ENCODE results near the gene WARS2.

Gene WARS2

DNA sequence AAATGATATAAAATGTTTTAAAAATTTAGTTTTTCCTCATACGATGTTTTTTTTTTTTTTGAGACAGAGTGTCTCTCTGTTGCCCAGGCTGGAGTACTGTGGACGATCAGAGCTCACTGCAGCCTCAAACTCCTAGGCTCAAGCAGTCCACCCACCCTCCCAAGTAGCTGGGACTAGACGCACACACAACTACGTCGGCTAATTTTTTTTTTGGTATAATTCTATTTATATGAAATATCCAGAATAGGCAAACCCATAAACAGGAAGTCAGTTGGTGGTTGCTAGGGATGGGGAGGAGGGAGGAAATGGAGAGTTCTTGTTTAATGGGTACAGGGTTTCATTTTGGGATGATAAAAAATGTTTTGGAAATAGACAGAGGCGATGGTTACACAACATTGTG is 56.5 kb downstream of the WARS2 start:
- peaks cover 23% of the 10 kb centered on the region for H3K4me1 ChIP-seq (ENCODE audit: control insufficient read depth, insufficient read depth, low read length)
- no peaks in the 10 kb centered on the region for H3K36me3 ChIP-seq (ENCODE audit: insufficient read depth, low read length)
- no peak overlapping the region for H3K4me3 ChIP-seq (ENCODE audit: low read length)
- H3K4me2 ChIP-seq (ENCODE audit: low read length) = no peak overlapping the region
- H3K9ac ChIP-seq (ENCODE audit: low read depth, low read length) = no peak overlapping the region
- no peaks in the 10 kb centered on the region for H3K27me3 ChIP-seq (ENCODE audit: control insufficient read depth, insufficient read depth, low read length)
- no peaks in the 10 kb centered on the region for H3K9me3 ChIP-seq (replicated peaks; ENCODE audit: low read length)

DNA sequence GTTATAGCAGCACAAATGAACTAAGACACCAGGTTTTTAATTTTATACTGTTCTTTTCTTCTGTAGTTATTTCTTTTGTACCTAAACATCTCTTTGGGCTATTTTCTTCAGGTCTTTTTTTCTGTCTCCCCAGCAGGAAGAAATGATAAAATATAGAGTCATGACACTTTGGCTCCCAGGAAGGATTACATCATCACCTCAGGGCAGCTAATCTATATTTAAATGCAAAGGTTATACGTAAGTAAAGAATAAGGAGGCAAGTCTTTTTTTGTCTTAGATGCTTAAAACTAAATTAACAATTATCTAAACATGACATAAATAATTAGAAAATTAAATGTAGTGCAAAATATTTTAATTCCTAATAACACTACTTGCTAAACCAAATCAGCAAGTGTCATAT is 57.0 kb downstream of the WARS2 start:
- H3K9me3 ChIP-seq (replicated peaks; ENCODE audit: low read length) = no peaks in the 10 kb centered on the region
- no peaks in the 10 kb centered on the region for H3K36me3 ChIP-seq (ENCODE audit: insufficient read depth, low read length)
- peaks cover 23% of the 10 kb centered on the region for H3K4me1 ChIP-seq (ENCODE audit: control insufficient read depth, insufficient read depth, low read length)
- H3K27me3 ChIP-seq (ENCODE audit: control insufficient read depth, insufficient read depth, low read length) = no peaks in the 10 kb centered on the region
- no peak overlapping the region for H3K9ac ChIP-seq (ENCODE audit: low read depth, low read length)
- H3K4me3 ChIP-seq (ENCODE audit: low read length) = no peak overlapping the region
- H3K4me2 ChIP-seq (ENCODE audit: low read length) = no peak overlapping the region

DNA sequence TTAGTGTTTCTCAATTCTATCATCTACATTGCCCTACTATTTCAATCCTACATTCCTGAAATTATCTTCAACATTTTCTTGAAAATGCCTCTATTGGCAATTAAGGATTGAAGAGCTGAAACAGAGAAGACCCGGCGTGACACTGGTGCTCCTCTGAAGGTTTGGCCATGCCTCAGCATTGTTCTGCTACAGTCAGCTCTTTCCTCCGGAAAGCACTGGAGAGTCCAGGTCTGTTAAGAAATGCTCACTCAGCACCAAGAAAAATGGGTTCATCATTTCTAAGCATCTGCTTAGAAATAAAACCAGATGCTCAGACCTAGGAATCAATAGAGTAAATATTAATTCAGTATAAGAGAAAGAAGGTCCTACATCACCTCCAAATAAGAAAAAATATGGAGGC is 58.8 kb downstream of the WARS2 start:
- Histone ChIP-seq H3K27me3 (ENCODE audit: control insufficient read depth, insufficient read depth, low read length) (no peaks in the 10 kb centered on the region), H3K4me3 (ENCODE audit: low read length) (no peak overlapping the region), H3K36me3 (ENCODE audit: insufficient read depth, low read length) (no peaks in the 10 kb centered on the region), H3K9me3 (replicated peaks; ENCODE audit: low read length) (no peaks in the 10 kb centered on the region), H3K4me1 (ENCODE audit: control insufficient read depth, insufficient read depth, low read length) (peaks cover 23% of the 10 kb centered on the region), H3K9ac (ENCODE audit: low read depth, low read length) (no peak overlapping the region), H3K4me2 (ENCODE audit: low read length) (no peak overlapping the region)

DNA sequence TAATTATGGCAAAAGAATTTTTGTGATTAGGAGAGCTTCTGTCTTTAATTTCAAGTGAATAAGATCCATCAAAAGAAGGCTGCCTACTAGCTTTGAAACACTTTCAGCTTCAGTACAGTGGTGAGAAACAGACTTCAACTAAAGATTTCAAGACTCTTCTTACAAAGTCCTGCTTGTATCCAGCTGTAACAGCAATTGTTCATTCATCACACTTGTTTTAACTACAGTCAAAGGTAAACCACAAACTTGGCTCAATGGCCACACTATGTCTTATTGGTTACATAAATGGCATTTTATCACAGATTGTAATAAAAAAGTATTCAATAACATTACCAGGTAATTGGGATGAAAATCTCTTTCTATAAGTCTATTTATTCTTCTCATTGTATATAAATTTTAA is 59.2 kb downstream of the WARS2 start:
- no peaks in the 10 kb centered on the region for H3K36me3 ChIP-seq (ENCODE audit: insufficient read depth, low read length)
- H3K4me1 ChIP-seq (ENCODE audit: control insufficient read depth, insufficient read depth, low read length) = peaks cover 26% of the 10 kb centered on the region
- H3K27me3 ChIP-seq (ENCODE audit: control insufficient read depth, insufficient read depth, low read length) = no peaks in the 10 kb centered on the region
- peak overlapping the region; percentile 52 for H3K4me3 ChIP-seq (ENCODE audit: low read length)
- H3K4me2 ChIP-seq (ENCODE audit: low read length) = peak overlapping the region; percentile 72
- H3K9ac ChIP-seq (ENCODE audit: low read depth, low read length) = peak overlapping the region; percentile 2
- no peaks in the 10 kb centered on the region for H3K9me3 ChIP-seq (replicated peaks; ENCODE audit: low read length)

DNA sequence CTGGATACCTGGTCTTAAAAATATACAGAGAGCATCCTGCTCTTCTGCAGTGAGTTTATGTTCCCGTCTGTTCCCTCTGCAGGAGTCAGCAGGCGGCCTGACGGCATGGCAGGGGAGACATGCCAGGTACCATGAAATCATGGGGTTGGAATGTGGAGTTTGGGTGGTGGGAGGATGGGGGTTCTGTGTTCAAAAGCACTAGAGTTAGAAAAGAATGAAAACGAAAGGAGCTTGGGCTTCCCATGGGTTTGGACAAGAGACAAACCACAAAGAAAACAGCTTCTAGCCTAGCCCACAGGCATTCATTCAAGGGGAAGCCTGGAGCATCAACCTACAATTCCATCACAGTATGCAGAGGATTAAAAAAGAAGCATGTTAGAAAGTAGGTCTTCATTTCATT is 59.9 kb downstream of the WARS2 start:
- Histone ChIP-seq H3K4me3 (ENCODE audit: low read length) (peak overlapping the region; percentile 52), H3K9ac (ENCODE audit: low read depth, low read length) (peak overlapping the region; percentile 2), H3K4me1 (ENCODE audit: control insufficient read depth, insufficient read depth, low read length) (peaks cover 32% of the 10 kb centered on the region), H3K36me3 (ENCODE audit: insufficient read depth, low read length) (no peaks in the 10 kb centered on the region), H3K27me3 (ENCODE audit: control insufficient read depth, insufficient read depth, low read length) (no peaks in the 10 kb centered on the region), H3K4me2 (ENCODE audit: low read length) (peak overlapping the region; percentile 72), H3K9me3 (replicated peaks; ENCODE audit: low read length) (no peaks in the 10 kb centered on the region)

DNA sequence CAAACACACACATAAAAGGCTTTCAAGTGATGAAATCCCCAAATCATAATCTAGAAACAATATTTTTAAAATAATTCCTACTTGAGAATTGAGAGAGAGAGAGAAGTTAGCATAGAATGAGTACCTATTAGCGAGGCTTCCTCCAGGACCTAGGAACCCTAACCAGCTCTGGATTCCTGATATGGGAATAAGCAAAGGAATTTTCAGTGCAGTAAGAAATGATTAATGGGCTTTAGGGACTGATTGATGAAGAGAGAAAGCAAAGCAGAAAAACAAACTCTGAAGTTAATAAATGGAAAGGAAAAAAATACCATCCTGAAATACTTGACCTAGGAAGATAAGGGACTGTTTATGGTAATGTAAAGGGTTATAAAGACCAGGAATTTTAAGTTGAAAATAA is 60.6 kb downstream of the WARS2 start:
- H3K27me3 ChIP-seq (ENCODE audit: control insufficient read depth, insufficient read depth, low read length) = no peaks in the 10 kb centered on the region
- H3K9me3 ChIP-seq (replicated peaks; ENCODE audit: low read length) = no peaks in the 10 kb centered on the region
- H3K4me1 ChIP-seq (ENCODE audit: control insufficient read depth, insufficient read depth, low read length) = peaks cover 36% of the 10 kb centered on the region
- no peaks in the 10 kb centered on the region for H3K36me3 ChIP-seq (ENCODE audit: insufficient read depth, low read length)
- no peak overlapping the region for H3K4me3 ChIP-seq (ENCODE audit: low read length)
- no peak overlapping the region for H3K9ac ChIP-seq (ENCODE audit: low read depth, low read length)
- H3K4me2 ChIP-seq (ENCODE audit: low read length) = peak overlapping the region; percentile 72

DNA sequence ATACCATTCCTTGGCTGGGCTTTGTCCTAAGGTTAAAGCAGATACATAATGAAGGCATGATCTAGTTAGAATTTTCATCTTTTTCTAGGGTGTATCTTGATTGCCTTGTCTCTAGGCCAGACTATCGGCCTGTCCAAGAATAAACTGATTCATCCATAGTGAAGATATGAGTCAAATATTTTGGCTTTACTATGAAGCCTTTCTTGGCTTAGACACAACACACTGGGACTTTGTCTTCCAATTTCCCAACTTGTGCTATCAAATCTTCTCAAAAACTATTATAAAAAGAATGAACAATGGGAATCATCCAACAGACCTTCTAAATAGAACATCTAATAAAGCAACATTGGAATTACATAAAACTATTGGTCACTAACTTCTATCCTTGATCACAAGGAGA is 64.8 kb downstream of the WARS2 start:
- no peak overlapping the region for H3K9ac ChIP-seq (ENCODE audit: low read depth, low read length)
- no peak overlapping the region for H3K4me3 ChIP-seq (ENCODE audit: low read length)
- H3K9me3 ChIP-seq (replicated peaks; ENCODE audit: low read length) = no peaks in the 10 kb centered on the region
- peak overlapping the region; percentile 40 for H3K4me2 ChIP-seq (ENCODE audit: low read length)
- peaks cover 25% of the 10 kb centered on the region for H3K4me1 ChIP-seq (ENCODE audit: control insufficient read depth, insufficient read depth, low read length)
- H3K27me3 ChIP-seq (ENCODE audit: control insufficient read depth, insufficient read depth, low read length) = no peaks in the 10 kb centered on the region
- H3K36me3 ChIP-seq (ENCODE audit: insufficient read depth, low read length) = no peaks in the 10 kb centered on the region

DNA sequence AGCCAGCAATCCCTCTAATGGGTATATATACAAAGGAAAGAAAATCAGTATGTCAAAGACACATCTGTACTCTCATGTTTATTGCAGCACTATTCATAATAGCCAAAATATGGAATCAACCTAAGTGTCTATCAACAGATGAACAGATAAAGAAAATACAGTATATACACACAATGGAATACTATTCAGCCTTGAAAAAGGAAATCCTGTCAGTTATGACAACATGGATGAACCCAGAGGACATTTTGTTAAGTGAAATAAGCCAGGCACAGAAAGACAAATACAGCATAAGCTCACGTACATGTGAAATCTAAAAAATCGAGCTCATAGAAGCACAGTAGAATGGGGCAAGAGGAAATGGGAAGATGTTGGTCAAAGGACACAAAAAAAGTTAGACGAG is 69.1 kb downstream of the WARS2 start:
- H3K36me3 ChIP-seq (ENCODE audit: insufficient read depth, low read length) = no peaks in the 10 kb centered on the region

DNA sequence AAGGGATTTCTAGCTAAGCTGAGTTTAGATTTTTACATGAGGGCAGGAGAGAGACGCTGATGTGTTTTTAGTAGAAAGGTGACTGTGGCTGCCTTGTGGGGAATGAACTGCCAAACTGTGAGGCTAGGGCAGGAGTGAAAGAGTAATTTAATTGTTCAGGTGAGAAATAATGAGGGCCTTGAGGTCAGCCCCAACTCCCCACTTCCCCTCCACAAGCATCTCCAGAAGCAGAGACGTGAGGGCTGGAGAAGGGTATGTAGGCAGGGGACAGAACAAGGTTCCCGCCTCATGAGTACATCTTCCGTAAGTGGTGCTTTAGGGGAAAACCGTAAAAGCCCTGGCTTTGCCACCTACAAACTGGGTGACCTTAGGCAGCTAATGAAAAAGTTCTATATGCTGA is 70.8 kb downstream of the WARS2 start:
- Histone ChIP-seq H3K4me3 (ENCODE audit: low read length) (no peak overlapping the region), H3K4me1 (ENCODE audit: control insufficient read depth, insufficient read depth, low read length) (no peaks in the 10 kb centered on the region), H3K27me3 (ENCODE audit: control insufficient read depth, insufficient read depth, low read length) (no peaks in the 10 kb centered on the region), H3K9ac (ENCODE audit: low read depth, low read length) (no peak overlapping the region), H3K36me3 (ENCODE audit: insufficient read depth, low read length) (no peaks in the 10 kb centered on the region), H3K9me3 (replicated peaks; ENCODE audit: low read length) (no peaks in the 10 kb centered on the region), H3K4me2 (ENCODE audit: low read length) (no peak overlapping the region)

More for the DNA sequence above, 69.1 kb downstream of the WARS2 start:
- Histone ChIP-seq H3K4me1 (ENCODE audit: control insufficient read depth, insufficient read depth, low read length) (peaks cover 11% of the 10 kb centered on the region), H3K9ac (ENCODE audit: low read depth, low read length) (no peak overlapping the region), H3K4me2 (ENCODE audit: low read length) (no peak overlapping the region), H3K27me3 (ENCODE audit: control insufficient read depth, insufficient read depth, low read length) (no peaks in the 10 kb centered on the region), H3K4me3 (ENCODE audit: low read length) (no peak overlapping the region), H3K9me3 (replicated peaks; ENCODE audit: low read length) (no peaks in the 10 kb centered on the region)

DNA sequence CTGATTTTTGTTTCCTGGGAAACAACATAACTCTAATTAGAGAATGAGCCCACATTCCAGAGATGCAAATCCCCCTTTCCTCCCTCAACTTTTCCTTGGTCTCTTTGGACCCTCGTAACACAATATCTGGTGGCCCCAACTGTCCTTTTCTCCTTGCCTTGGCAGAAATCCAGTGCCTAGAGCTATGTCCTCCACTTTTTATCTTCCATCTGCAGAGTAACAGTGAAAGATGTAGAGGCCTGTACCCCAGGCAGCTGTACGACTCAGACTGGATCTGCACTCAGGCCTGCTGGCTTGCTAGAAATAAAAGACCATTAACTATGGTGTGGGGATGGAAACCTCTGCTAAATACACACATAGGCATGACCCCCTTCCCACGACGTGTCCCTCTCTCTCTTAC is 72.0 kb downstream of the WARS2 start:
- H3K27me3 ChIP-seq (ENCODE audit: control insufficient read depth, insufficient read depth, low read length) = no peaks in the 10 kb centered on the region
- H3K9ac ChIP-seq (ENCODE audit: low read depth, low read length) = no peak overlapping the region
- no peak overlapping the region for H3K4me3 ChIP-seq (ENCODE audit: low read length)

DNA sequence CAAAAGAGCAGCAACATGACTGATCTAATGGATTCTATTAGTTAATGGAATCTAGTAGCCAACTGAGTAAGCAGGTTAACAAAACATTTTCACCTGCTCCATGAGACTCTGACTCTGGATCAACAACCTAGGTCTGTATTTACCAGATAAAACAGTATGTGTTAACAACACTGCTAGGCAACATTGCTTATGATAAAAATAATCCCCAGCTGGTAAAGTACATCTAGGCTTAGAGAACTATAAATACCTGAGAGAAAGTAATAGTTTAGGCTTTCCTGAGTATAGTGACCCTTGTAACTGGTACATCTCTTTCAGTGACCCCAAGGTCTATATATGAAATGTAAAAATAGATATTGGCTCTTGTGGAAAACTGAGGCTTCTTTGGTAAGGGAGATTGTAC is 78.8 kb downstream of the WARS2 start:
- Histone ChIP-seq H3K4me3 (ENCODE audit: low read length) (no peak overlapping the region), H3K9me3 (replicated peaks; ENCODE audit: low read length) (no peaks in the 10 kb centered on the region), H3K4me1 (ENCODE audit: control insufficient read depth, insufficient read depth, low read length) (no peaks in the 10 kb centered on the region), H3K4me2 (ENCODE audit: low read length) (no peak overlapping the region), H3K36me3 (ENCODE audit: insufficient read depth, low read length) (no peaks in the 10 kb centered on the region), H3K9ac (ENCODE audit: low read depth, low read length) (no peak overlapping the region), H3K27me3 (ENCODE audit: control insufficient read depth, insufficient read depth, low read length) (no peaks in the 10 kb centered on the region)

More for the DNA sequence above, 72.0 kb downstream of the WARS2 start:
- no peaks in the 10 kb centered on the region for H3K9me3 ChIP-seq (replicated peaks; ENCODE audit: low read length)
- H3K4me1 ChIP-seq (ENCODE audit: control insufficient read depth, insufficient read depth, low read length) = no peaks in the 10 kb centered on the region
- no peaks in the 10 kb centered on the region for H3K36me3 ChIP-seq (ENCODE audit: insufficient read depth, low read length)
- no peak overlapping the region for H3K4me2 ChIP-seq (ENCODE audit: low read length)

DNA sequence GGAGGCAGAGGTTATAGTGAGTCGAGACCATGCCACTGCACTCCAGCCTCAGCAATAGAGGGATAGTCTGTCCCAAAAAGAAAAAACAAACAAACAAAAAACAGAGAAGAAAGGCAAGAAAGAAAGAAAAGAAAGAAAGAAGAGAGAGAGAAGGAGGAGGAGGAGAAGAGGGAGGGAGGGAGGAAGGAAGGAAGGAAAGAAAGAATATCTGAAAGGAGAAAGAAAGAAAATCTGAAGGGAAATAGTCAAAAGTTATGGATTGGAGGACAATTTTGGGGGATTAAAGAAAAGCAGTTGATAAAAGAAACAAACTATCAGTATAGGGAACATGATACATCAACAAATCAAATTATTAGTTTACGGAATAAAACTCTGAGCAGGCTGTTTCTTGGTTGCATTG is 84.9 kb downstream of the WARS2 start:
- H3K9me3 ChIP-seq (replicated peaks; ENCODE audit: low read length) = no peaks in the 10 kb centered on the region
- no peak overlapping the region for H3K9ac ChIP-seq (ENCODE audit: low read depth, low read length)
- H3K36me3 ChIP-seq (ENCODE audit: insufficient read depth, low read length) = no peaks in the 10 kb centered on the region
- no peaks in the 10 kb centered on the region for H3K4me1 ChIP-seq (ENCODE audit: control insufficient read depth, insufficient read depth, low read length)
- H3K27me3 ChIP-seq (ENCODE audit: control insufficient read depth, insufficient read depth, low read length) = no peaks in the 10 kb centered on the region
- no peak overlapping the region for H3K4me2 ChIP-seq (ENCODE audit: low read length)
- no peak overlapping the region for H3K4me3 ChIP-seq (ENCODE audit: low read length)

Data from skeletal muscle satellite cell (primary cell).